ENCODE data around the gene KIF16B.

The KIF16B gene

GRCh38 chr20:16573001-16573965 is at the start of gene KIF16B:
TSS of gene KIF16B (minus strand) at chr20:16573448. CDS start at chr20:16573275, 173 bp downstream.
- peak within 1 kb of the TSS; percentile 87 for H3K4me3 ChIP-seq (ENCODE audit: low read depth, low read length)
- TF ChIP-seq CTCF (IDR thresholded peaks at IDR 0.05; ENCODE audit: insufficient read depth, low read depth, low read length, missing control alignments), result no peak
- DNase-seq (ENCODE audit: low read depth), result peak; percentile 92

GRCh38 chr20:16622501-16622900 is 49.3 kb upstream of the KIF16B start:
- no peak for DNase-seq (ENCODE audit: low read depth)
- H3K4me3 ChIP-seq (ENCODE audit: low read depth, low read length), result no peak overlapping the region
- TF ChIP-seq CTCF (IDR thresholded peaks at IDR 0.05; ENCODE audit: insufficient read depth, low read depth, low read length, missing control alignments), result no peak

- DNase-seq (ENCODE audit: low read depth), result no peak
- no peak overlapping the region for H3K4me3 ChIP-seq (ENCODE audit: low read depth, low read length)
- no peak for TF ChIP-seq CTCF (IDR thresholded peaks at IDR 0.05; ENCODE audit: insufficient read depth, low read depth, low read length, missing control alignments)
These were observed 48.3 kb upstream of the KIF16B start for GRCh38 chr20:16621435-16622141.

- no peak for TF ChIP-seq CTCF (IDR thresholded peaks at IDR 0.05; ENCODE audit: insufficient read depth, low read depth, low read length, missing control alignments)
- H3K4me3 ChIP-seq (ENCODE audit: low read depth, low read length), result no peak overlapping the region
- DNase-seq (ENCODE audit: low read depth), result no peak
These were observed 47.7 kb upstream of the KIF16B start for GRCh38 chr20:16620961-16621360.

- H3K4me3 ChIP-seq (ENCODE audit: low read depth, low read length), result no peak overlapping the region
- DNase-seq (ENCODE audit: low read depth), result no peak
- TF ChIP-seq CTCF (IDR thresholded peaks at IDR 0.05; ENCODE audit: insufficient read depth, low read depth, low read length, missing control alignments), result no peak
These were observed 46.7 kb upstream of the KIF16B start for GRCh38 chr20:16619953-16620352.

- TF ChIP-seq CTCF (IDR thresholded peaks at IDR 0.05; ENCODE audit: insufficient read depth, low read depth, low read length, missing control alignments), result no peak
- no peak overlapping the region for H3K4me3 ChIP-seq (ENCODE audit: low read depth, low read length)
- no peak for DNase-seq (ENCODE audit: low read depth)
These were observed 43.8 kb upstream of the KIF16B start for GRCh38 chr20:16617056-16617455.
